ENCODE results near the gene TMEM183A. TPM values are rescaled to one million over a fixed set of nuclear protein-coding genes. Genes with fewer than 3 reads are reported as not detected.

The TMEM183A gene
- total and polyA plus RNA-seq, 9 of the 15 experiments (the other 6 are each of a cell fraction or from before 2014, with no cell fraction given): 23.4 to 190 (median 124) TPM

Other genes with a start within 250 kb of the TMEM183A start
Only the 7 nearest of the 12 such genes appear.
- gene RABIF, start 118.2 kb upstream of the TMEM183A start, total RNA-seq (2014; rRNA removed): 7.4 and 11.4 TPM in 2 replicates
- gene RABIF, start 118.2 kb upstream of the TMEM183A start, total RNA-seq (2014; rRNA removed; fragmentation: Illumina TruSeq; extraction: Trizol): 8.8 and 9.8 TPM in 2 replicates
- 13.3 and 13.4 TPM in 2 replicates for gene RABIF, start 118.2 kb upstream of the TMEM183A start, total RNA-seq (2015; rRNA removed; fragmentation: Illumina TruSeq; extraction: Trizol)
- gene RABIF, start 118.2 kb upstream of the TMEM183A start, total RNA-seq (2021): 11.0 and 12.3 TPM in 2 replicates
- 14.9 and 17.1 TPM in 2 replicates for gene RABIF, start 118.2 kb upstream of the TMEM183A start, polyA plus RNA-seq (2011; rRNA removed)
- gene RABIF, start 118.2 kb upstream of the TMEM183A start, polyA plus RNA-seq (2014; fragmentation: Illumina TruSeq; extraction: Trizol): 17.6 and 20.1 TPM in 2 replicates
- gene RABIF, start 118.2 kb upstream of the TMEM183A start, polyA plus RNA-seq (2014; fragmentation: Nextera tagmentation; extraction: Ambion mirVana): 10 to 100 TPM in 1 of 2 experiments, 1 to 10 TPM in 1; 8.7 to 10.1 TPM
- 13.8 and 14.3 TPM in 2 replicates for gene RABIF, start 118.2 kb upstream of the TMEM183A start, polyA plus RNA-seq (2014; rRNA removed)
- gene KLHL12, start 80.1 kb upstream of the TMEM183A start, total RNA-seq (2014; rRNA removed): 30.7 and 31.5 TPM in 2 replicates
- 40.6 and 43.4 TPM in 2 replicates for gene KLHL12, start 80.1 kb upstream of the TMEM183A start, total RNA-seq (2014; rRNA removed; fragmentation: Illumina TruSeq; extraction: Trizol)
- 34.7 and 35.0 TPM in 2 replicates for gene KLHL12, start 80.1 kb upstream of the TMEM183A start, total RNA-seq (2015; rRNA removed; fragmentation: Illumina TruSeq; extraction: Trizol)
- gene KLHL12, start 80.1 kb upstream of the TMEM183A start, total RNA-seq (2021): 32.0 and 35.2 TPM in 2 replicates
- 66.8 and 85.1 TPM in 2 replicates for gene KLHL12, start 80.1 kb upstream of the TMEM183A start, polyA plus RNA-seq (2011; rRNA removed)
- 37.4 and 40.4 TPM in 2 replicates for gene KLHL12, start 80.1 kb upstream of the TMEM183A start, polyA plus RNA-seq (2014; fragmentation: Illumina TruSeq; extraction: Trizol)
- 10 to 100 TPM; 23.1 to 25.7 TPM for gene KLHL12, start 80.1 kb upstream of the TMEM183A start, polyA plus RNA-seq (2014; fragmentation: Nextera tagmentation; extraction: Ambion mirVana)
- 32.0 and 33.4 TPM in 2 replicates for gene KLHL12, start 80.1 kb upstream of the TMEM183A start, polyA plus RNA-seq (2014; rRNA removed)
- gene ADIPOR1, start 49.1 kb upstream of the TMEM183A start, total RNA-seq (2014; rRNA removed): 100 and 120 TPM in 2 replicates
- 110 and 117 TPM in 2 replicates for gene ADIPOR1, start 49.1 kb upstream of the TMEM183A start, total RNA-seq (2014; rRNA removed; fragmentation: Illumina TruSeq; extraction: Trizol)
- 93.3 and 101 TPM in 2 replicates for gene ADIPOR1, start 49.1 kb upstream of the TMEM183A start, total RNA-seq (2015; rRNA removed; fragmentation: Illumina TruSeq; extraction: Trizol)
- gene ADIPOR1, start 49.1 kb upstream of the TMEM183A start, total RNA-seq (2021): 95.2 and 96.1 TPM in 2 replicates
- 217 and 228 TPM in 2 replicates for gene ADIPOR1, start 49.1 kb upstream of the TMEM183A start, polyA plus RNA-seq (2011; rRNA removed)
- gene ADIPOR1, start 49.1 kb upstream of the TMEM183A start, polyA plus RNA-seq (2014; fragmentation: Illumina TruSeq; extraction: Trizol): 137 and 172 TPM in 2 replicates
- 10 to 100 TPM; 29.0 to 33.4 TPM for gene ADIPOR1, start 49.1 kb upstream of the TMEM183A start, polyA plus RNA-seq (2014; fragmentation: Nextera tagmentation; extraction: Ambion mirVana)
- 92.6 and 126 TPM in 2 replicates for gene ADIPOR1, start 49.1 kb upstream of the TMEM183A start, polyA plus RNA-seq (2014; rRNA removed)
- gene CYB5R1, start 40.1 kb upstream of the TMEM183A start, total RNA-seq (2014; rRNA removed): 42.8 and 48.3 TPM in 2 replicates
- gene CYB5R1, start 40.1 kb upstream of the TMEM183A start, total RNA-seq (2014; rRNA removed; fragmentation: Illumina TruSeq; extraction: Trizol): 34.4 and 34.6 TPM in 2 replicates
- gene CYB5R1, start 40.1 kb upstream of the TMEM183A start, total RNA-seq (2015; rRNA removed; fragmentation: Illumina TruSeq; extraction: Trizol): 32.2 and 32.3 TPM in 2 replicates
- 38.8 and 41.1 TPM in 2 replicates for gene CYB5R1, start 40.1 kb upstream of the TMEM183A start, total RNA-seq (2021)
- 29.0 and 35.8 TPM in 2 replicates for gene CYB5R1, start 40.1 kb upstream of the TMEM183A start, polyA plus RNA-seq (2011; rRNA removed)
- gene CYB5R1, start 40.1 kb upstream of the TMEM183A start, polyA plus RNA-seq (2014; fragmentation: Illumina TruSeq; extraction: Trizol): 46.6 and 48.6 TPM in 2 replicates
- gene CYB5R1, start 40.1 kb upstream of the TMEM183A start, polyA plus RNA-seq (2014; fragmentation: Nextera tagmentation; extraction: Ambion mirVana): 10 to 100 TPM; 10.6 to 14.3 TPM
- 30.6 and 47.9 TPM in 2 replicates for gene CYB5R1, start 40.1 kb upstream of the TMEM183A start, polyA plus RNA-seq (2014; rRNA removed)
- 0.94 and 1.00 TPM in 2 replicates for gene PPFIA4, start 19.1 kb downstream of the TMEM183A start, total RNA-seq (2014; rRNA removed)
- gene PPFIA4, start 19.1 kb downstream of the TMEM183A start, total RNA-seq (2014; rRNA removed; fragmentation: Illumina TruSeq; extraction: Trizol): 0.22 and 0.36 TPM in 2 replicates
- 0.43 and 0.60 TPM in 2 replicates for gene PPFIA4, start 19.1 kb downstream of the TMEM183A start, total RNA-seq (2015; rRNA removed; fragmentation: Illumina TruSeq; extraction: Trizol)
- gene PPFIA4, start 19.1 kb downstream of the TMEM183A start, total RNA-seq (2021): 1.9 and 2.0 TPM in 2 replicates
- 12.0 and 15.5 TPM in 2 replicates for gene PPFIA4, start 19.1 kb downstream of the TMEM183A start, polyA plus RNA-seq (2011; rRNA removed)
- gene PPFIA4, start 19.1 kb downstream of the TMEM183A start, polyA plus RNA-seq (2014; fragmentation: Illumina TruSeq; extraction: Trizol): 0.69 and 0.70 TPM in 2 replicates
- under 1 TPM; 0.07 to 0.08 TPM for gene PPFIA4, start 19.1 kb downstream of the TMEM183A start, polyA plus RNA-seq (2014; fragmentation: Nextera tagmentation; extraction: Ambion mirVana)
- gene PPFIA4, start 19.1 kb downstream of the TMEM183A start, polyA plus RNA-seq (2014; rRNA removed): 1.2 and 5.3 TPM in 2 replicates
- not detected in 2 replicates for gene MYOG, start 78.6 kb downstream of the TMEM183A start, total RNA-seq (2014; rRNA removed)
- gene MYOG, start 78.6 kb downstream of the TMEM183A start, total RNA-seq (2014; rRNA removed; fragmentation: Illumina TruSeq; extraction: Trizol): not detected in 2 replicates
- not detected in 2 replicates for gene MYOG, start 78.6 kb downstream of the TMEM183A start, total RNA-seq (2015; rRNA removed; fragmentation: Illumina TruSeq; extraction: Trizol)
- gene MYOG, start 78.6 kb downstream of the TMEM183A start, total RNA-seq (2021): not detected in 2 replicates
- not detected in 2 replicates for gene MYOG, start 78.6 kb downstream of the TMEM183A start, polyA plus RNA-seq (2011; rRNA removed)
- gene MYOG, start 78.6 kb downstream of the TMEM183A start, polyA plus RNA-seq (2014; fragmentation: Illumina TruSeq; extraction: Trizol): not detected in 2 replicates
- not detected for gene MYOG, start 78.6 kb downstream of the TMEM183A start, polyA plus RNA-seq (2014; fragmentation: Nextera tagmentation; extraction: Ambion mirVana)
- not detected in 2 replicates for gene MYOG, start 78.6 kb downstream of the TMEM183A start, polyA plus RNA-seq (2014; rRNA removed)
- gene ADORA1, start 120.4 kb downstream of the TMEM183A start, total RNA-seq (2014; rRNA removed): not detected in 2 replicates
- gene ADORA1, start 120.4 kb downstream of the TMEM183A start, total RNA-seq (2014; rRNA removed; fragmentation: Illumina TruSeq; extraction: Trizol): not detected in 2 replicates
- not detected in 2 replicates for gene ADORA1, start 120.4 kb downstream of the TMEM183A start, total RNA-seq (2015; rRNA removed; fragmentation: Illumina TruSeq; extraction: Trizol)
- gene ADORA1, start 120.4 kb downstream of the TMEM183A start, total RNA-seq (2021): not detected in 2 replicates
- gene ADORA1, start 120.4 kb downstream of the TMEM183A start, polyA plus RNA-seq (2011; rRNA removed): not detected in 2 replicates
- gene ADORA1, start 120.4 kb downstream of the TMEM183A start, polyA plus RNA-seq (2014; fragmentation: Illumina TruSeq; extraction: Trizol): not detected in 2 replicates
- not detected for gene ADORA1, start 120.4 kb downstream of the TMEM183A start, polyA plus RNA-seq (2014; fragmentation: Nextera tagmentation; extraction: Ambion mirVana)
- gene ADORA1, start 120.4 kb downstream of the TMEM183A start, polyA plus RNA-seq (2014; rRNA removed): not detected in 2 replicates